ENCODE measurements around the gene EXOC7. TPM values are rescaled to one million over a fixed set of nuclear protein-coding genes. Genes with fewer than 3 reads are reported as not detected.

The EXOC7 gene
- total RNA-seq (2014; rRNA removed; shearing (Covaris generic)): 54.6 and 56.7 TPM in 2 replicates
- polyA plus RNA-seq (2014; cell fraction: nucleus; rRNA removed): 88.3 and 101 TPM in 2 replicates

DNA sequence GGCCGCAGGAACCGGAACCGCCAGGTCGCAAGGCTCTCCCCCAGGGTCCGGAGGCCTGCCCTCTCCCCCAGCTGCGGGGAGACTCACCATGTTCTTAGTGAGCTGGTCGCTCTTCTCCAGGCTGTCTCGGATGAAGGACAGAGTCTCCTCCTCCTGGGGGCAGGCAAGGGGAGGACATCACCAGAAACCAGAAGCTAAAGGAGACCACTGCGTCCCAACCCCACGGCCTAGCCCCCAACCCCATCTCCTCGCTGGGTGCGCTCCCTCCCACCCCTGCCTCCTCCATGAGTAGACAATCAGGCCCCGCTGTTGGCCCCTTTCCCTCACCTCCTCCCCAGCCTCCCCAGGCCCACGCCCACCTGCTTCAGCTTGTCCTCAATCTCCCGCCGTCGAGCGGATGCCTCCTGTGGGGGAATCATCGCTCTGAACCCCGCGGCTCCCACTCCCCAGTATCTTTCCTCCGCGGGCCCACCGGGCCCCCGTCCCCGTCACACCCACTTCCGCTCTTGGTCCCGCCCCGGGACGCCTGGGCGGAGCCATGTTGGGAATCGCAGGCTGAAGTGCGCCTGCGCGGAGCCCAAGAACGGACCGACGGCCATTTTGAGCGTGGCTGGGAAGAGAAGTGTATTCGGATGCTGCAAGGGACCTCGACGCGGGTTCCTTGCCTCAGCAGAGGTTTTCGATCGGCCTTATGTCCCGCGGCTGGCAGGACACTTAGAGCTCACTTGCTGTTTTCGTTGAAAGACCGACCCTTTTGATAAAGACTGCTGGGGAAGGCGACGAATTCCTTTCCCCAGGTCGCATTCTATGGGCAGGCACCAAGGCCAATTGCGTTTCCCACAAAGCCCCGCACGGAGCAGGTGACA, at the start of gene EXOC7:
Gene EXOC7, minus strand, starts transcription at position 514 of the 866 bp plus-strand sequence. Its CDS starts 95 bp downstream, at position 419.
- peak; percentile 93 for DNase-seq (ENCODE audit: extremely low read depth, low read depth)

GRCh38 chr17:76153202-76153601, 49.6 kb upstream of the EXOC7 start:
- no peak for DNase-seq (ENCODE audit: extremely low read depth, low read depth)

GRCh38 chr17:76152591-76152990, 49.0 kb upstream of the EXOC7 start:
- no peak for DNase-seq (ENCODE audit: extremely low read depth, low read depth)

DNA sequence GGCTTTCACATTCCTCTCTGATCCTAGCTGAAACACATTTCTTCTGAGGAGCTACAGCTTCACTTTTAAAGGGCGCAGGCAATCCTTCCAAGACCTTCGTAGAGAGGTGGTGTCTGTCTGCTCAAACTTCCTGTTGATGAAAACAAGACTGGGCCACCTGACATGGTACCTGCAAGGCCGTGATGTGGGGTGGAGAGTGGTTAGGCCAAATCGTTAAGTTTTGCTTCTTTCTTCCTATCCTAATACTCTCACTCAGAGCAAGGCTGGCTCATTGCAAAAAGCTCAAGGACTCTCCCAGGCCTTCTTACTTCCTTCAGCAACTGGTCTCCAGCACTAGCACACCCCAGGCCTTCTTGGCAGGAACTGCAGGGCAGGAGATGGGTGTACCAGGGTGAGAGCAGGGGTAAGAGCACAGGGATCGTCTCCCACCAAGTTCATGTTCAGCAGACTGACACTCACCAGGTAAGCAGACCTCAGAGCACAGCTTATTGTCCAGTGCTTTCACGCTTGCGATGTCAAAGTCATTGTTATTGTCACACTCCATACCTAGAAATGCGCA, 48.4 kb upstream of the EXOC7 start:
- DNase-seq (ENCODE audit: extremely low read depth, low read depth): no peak

DNA sequence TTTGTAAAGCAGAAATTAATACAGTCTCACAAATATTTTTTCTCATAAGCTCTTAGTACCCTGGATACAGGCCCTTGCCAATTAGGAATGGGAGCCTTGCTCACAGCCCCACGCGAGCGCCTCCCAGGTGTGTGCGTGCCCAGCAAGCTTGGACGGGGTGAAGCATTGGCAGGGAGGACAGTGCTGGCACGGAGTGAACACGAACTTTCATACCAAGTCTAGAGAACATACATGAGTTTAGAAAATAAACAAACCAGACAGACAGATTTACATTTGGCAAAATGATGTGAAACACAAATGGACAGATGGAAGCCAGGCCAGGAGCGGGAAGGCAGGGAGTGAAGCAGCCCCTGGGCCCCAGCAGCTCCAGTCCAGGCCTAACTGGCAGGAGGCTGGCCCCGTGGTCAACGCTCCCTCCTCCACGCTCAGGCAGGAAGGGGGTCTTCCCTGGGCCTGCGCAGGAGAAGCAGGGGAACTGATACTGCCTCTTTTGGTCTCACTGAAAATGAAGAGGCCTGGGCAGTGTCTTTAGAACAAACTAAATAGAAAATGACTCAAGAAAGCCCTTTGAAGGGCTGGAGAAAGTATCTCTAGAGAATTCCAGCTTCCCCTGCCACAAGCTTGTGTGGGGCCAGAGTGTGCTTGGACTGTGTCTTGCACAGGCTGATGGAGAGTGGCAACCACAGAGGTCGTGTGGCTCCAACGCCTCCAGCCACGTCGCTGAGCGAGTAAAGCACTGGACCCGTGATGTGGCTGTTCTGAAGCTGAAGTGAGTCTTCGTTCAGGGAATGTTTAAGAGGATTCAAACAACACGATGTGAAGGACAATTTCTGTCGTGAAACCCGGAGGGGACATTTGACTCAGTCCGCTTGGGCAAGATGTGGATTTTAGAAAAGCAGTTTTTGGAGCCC, 47.4 kb upstream of the EXOC7 start:
- no peak for DNase-seq (ENCODE audit: extremely low read depth, low read depth)

DNA sequence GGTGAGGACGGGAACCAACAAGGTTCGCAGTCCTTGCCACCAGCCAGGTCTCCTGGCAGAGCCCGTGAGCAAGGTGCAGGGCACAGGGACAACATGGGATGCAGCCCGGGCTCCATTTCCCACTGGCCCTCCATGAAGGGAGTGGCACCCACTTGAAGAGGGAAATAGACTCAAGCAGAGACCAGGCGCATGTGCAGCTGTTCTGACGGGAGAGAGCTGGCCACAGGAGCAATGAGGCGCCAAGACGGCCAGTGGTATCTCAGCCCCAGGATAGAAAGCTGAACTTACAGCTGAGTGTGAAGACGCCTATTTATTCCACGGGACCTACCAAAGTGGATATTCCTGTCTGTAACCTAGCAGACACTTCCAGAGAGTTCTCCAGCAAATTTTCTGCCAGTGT, 45.6 kb upstream of the EXOC7 start:
- no peak for DNase-seq (ENCODE audit: extremely low read depth, low read depth)

DNA sequence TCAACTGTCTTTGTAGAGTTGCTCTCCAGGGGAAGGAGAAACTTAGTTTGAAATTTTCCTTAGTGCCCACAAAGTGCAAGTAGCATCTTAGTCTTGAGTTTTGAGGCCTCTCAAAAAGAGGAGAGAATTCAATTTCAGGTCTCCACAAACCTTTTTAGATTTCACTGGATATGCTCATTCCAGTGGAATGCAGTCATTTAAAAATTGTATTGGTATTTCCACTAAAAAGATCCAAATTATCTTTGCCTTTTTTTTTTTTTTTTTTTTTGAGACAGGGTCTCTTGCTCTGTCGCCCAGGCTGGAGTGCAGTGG, 44.4 kb upstream of the EXOC7 start:
- DNase-seq (ENCODE audit: extremely low read depth, low read depth): no peak

- peak; percentile 22 for DNase-seq (ENCODE audit: extremely low read depth, low read depth)
Observed at GRCh38 chr17:76147211-76148014, 43.8 kb upstream of the EXOC7 start.

GRCh38 chr17:76146053-76146851, 42.7 kb upstream of the EXOC7 start:
- no peak for DNase-seq (ENCODE audit: extremely low read depth, low read depth)

GRCh38 chr17:76145231-76146052, 41.9 kb upstream of the EXOC7 start:
- DNase-seq (ENCODE audit: extremely low read depth, low read depth): no peak

DNA sequence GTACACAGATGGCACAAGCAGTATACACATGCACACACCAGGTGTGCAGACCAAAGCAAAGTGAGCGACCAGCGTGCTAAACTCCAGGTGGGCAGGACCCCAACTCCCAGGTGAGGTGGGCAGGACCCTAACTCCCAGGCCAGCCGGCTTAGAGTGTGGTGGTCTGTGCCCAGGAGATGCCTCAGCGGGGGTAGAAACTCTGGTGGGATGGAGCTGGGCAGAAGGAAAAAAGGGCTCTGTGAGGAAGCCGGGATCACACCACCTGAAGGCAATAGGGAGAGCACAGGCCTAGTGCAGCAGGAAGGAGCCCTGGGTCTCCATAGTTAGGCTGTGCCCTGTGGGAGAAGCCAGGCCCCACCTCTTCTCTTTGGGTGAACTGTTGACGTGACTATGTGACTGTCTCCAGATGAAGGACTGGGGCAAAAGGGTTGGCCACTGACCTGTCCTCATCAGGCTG, 39.0 kb upstream of the EXOC7 start:
- DNase-seq (ENCODE audit: extremely low read depth, low read depth): no peak

GRCh38 chr17:76142039-76142584, 38.5 kb upstream of the EXOC7 start:
- DNase-seq (ENCODE audit: extremely low read depth, low read depth): no peak

DNA sequence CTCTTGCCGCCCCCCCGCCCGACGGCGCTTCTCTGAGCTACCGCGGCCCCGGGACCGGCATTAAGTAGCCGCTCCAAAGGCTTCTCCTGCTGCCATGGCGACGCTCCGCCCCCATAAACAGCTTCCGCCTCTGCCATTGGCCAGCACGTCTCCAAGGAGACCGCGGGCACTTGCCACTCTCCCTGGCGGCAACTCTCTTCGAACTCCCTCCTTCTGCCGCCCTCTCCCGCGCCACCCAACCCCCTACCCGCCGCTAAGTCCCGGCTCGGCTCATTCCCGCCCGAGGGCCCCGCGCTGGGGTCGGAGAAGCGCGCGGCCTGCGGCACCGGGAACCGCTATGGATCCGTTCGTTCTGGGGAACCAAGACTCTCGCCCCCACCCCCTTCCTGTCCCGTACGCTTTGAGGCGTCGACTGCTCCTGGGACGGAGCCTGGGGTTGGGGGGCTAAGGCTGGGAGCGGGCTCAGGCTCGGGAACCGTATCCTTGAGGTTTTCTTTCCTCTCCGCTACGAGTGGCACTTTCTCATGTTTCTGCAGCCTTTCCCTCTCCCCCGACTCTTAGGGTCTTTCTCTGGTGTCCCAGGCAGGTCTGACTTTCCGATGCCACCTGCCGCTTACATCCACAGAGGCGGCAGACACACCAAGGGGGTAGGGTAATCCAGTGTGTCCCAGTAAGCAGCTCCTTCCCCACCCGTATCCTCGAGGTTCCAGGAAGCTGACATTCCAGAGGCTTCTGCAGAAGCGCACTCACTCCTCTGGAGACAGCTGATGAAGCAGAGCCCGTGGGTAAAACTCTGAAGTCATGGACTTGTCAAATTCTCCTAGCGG, 37.8 kb upstream of the EXOC7 start, which contains the start of gene FOXJ1:
Gene FOXJ1, minus strand, starts transcription at position 34 of the 827 bp plus-strand sequence. CDS start 850 bp downstream, outside the sequence.
- DNase-seq (ENCODE audit: extremely low read depth, low read depth): peak; percentile 88

DNA sequence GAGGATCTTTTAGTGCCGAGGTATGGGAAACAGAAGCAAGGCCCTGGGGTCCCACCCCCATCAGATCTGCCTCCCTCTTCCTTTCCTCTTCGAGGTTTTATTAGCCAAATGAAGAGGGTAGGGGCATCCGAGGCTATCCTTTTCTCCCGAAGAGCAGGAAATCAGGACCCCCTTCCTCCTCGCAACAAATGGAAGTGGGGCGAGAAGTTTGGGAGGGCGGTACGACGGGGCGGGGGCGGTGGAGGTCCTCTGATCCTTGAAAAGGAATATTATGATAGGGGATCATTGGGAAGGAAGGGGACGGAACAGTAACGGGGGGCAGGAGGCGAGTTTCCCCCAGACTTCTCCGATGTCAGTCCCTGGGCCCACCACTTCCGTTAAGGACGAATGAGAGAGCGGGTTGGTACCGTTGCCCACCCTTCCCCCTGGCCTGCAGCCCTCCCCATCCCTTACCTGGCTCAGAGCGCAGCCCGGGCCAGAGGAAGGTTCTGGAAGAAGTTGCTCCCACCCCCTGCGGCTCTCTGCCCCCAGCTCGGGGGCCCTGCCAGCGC, 37.1 kb upstream of the EXOC7 start:
- no peak for DNase-seq (ENCODE audit: extremely low read depth, low read depth)

GRCh38 chr17:76139801-76140660, 36.4 kb upstream of the EXOC7 start:
- no peak for DNase-seq (ENCODE audit: extremely low read depth, low read depth)
